Measurements from ENCODE around the gene CYP27B1.
"Not testable (repeated sequence)": the region's sequence is repeated elsewhere in the genome, so short reads cannot be mapped to it uniquely, and the experiment has no call there.

Gene CYP27B1

GRCh38 chr12:57720606-57721595 is 46.0 kb downstream of the CYP27B1 start:
- no peak for DNase-seq

- DNase-seq, result no peak
These were observed 46.9 kb downstream of the CYP27B1 start for GRCh38 chr12:57719777-57720605.

DNA sequence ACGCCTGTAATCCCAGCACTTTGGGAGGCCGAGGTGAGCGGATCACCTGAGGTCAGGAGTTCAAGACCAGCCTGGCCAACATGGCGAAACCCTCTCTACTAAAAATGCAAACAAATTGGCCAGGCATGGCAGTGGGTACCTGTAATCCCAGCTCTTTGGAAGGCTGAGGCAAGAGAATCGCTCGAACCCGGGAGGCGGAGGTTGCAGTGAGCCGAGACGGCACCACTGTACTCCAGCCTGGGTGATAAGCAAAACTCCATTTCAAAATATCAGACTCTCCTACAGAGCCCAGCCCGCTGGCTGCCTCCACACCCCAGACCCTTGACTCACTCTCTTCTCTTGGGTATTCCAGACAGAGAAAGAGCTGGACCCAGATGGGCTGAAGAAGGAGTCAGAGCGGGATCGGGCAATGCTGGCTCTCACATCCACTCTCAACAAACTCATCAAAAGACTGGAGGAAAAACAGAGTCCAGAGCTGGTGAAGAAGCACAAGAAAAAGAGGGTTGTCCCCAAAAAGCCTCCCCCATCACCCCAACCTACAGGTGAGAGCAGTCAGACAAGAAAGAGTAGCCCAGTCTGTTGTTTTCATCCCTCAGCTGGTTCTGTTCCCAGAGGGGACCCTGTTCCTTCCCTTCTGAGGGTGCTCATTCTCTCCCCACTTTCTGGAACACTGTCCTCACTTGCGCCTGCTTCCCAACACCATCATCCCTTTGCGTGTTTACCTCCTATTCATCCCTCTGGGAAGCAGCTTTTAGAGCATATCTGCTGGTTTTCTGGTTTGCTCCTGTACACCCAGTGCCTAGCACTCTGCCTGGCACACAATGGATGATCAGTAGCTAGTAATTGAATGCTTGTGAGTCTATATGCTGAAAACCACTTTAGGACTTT is 48.0 kb downstream of the CYP27B1 start:
- no peak for DNase-seq

DNA sequence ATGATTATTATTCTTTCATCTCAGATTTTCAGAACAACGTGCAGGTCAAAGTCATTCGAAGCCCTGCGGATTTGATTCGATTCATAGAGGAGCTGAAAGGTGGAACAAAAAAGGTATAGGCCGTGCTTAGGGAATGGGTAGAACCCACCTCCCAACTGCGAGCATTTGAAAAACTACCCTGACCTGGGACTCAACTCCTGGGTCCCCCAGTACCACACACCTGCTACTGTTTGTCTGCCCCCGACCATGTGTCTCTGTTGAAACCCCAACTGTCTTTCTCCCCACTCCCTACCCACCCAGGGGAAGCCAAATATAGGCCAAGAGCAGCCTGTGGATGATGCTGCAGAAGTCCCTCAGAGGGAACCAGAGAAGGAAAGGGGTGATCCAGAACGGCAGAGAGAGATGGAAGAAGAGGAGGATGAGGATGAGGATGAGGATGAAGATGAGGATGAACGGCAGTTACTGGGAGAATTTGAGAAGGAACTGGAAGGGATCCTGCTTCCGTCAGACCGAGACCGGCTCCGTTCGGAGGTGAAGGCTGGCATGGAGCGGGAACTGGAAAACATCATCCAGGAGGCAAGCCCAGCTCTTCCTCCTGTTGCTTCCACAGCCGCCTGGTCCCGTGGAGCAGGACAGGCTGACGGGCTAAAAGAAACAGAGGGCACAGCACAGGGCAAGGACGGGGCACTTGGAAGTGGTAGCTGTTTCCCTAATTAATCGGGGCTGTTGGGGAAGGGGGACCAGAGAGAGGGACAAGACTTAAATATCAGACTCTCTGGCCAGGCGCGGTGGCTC is 48.8 kb downstream of the CYP27B1 start:
- DNase-seq, result no peak

DNA sequence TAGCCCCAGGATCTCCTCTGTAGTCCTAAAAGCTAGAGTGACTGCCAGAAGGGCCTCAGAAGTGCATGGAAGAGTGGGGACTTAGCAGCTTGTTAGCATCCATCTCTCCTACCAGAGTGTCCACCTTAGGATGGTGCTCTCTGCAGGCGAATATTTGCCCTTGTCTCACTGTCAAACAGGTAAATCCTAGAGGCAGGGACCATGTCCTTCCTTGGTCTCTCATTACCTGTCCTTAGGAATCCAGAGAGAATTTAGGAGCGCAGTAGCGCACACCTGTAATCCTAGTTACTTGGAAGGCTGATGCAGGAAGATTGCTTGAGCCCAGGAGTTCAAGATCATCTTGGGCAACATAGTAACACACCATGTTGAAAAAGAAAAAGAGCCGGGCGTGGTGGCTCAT is 49.7 kb downstream of the CYP27B1 start:
- DNase-seq, result no peak

- DNase-seq, result no peak
These were observed 50.6 kb downstream of the CYP27B1 start for GRCh38 chr12:57716305-57716704.

- DNase-seq, result no peak
These were observed 51.1 kb downstream of the CYP27B1 start for GRCh38 chr12:57715786-57716185.

DNA sequence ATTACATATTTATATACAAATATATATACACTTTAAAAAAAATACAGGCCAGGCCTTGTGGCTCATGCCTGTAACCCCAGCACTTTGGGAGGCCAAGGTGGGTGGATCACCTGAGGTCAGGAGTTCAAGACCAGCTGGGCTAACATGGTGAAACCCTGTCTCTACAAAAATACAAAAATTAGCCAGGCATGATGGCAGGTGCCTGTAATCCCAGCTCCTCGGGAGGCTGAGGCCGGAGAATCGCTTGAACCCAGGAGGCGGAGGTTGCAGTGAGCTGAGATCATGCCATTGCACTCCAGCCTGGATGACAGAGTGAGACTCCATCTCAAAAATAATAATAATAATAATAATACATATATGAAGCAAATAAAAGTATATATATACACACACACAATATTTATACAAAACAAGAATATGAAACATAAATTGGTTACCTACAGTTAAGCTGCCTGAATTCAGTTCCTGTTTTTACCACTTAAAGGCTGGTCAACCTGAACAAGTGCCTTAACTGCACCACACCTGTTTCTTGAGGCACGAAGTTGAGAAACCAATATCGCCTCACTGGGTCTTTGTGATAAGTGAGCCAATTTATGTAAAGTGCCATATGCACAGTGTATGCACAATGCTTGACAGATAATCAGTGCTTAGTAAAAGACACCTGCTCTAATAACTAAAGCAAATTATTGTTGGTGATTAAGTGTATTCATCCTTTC is 51.7 kb downstream of the CYP27B1 start:
- DNase-seq, result not testable (repeated sequence)

- DNase-seq, result no peak
These were observed 53.7 kb downstream of the CYP27B1 start for GRCh38 chr12:57713209-57713608.

- no peak for DNase-seq
These were observed 54.2 kb downstream of the CYP27B1 start for GRCh38 chr12:57712701-57713100.
